D341Med (cell line): ENCODE data around the gene ZNF423.

Source experiments
- DNase-seq: peaks from one replicate; pipeline ENCODE4 v3.0.0; 2012; ENCODE audit warnings: low spot score

ZNF423 gene

GRCh38 chr16:49489686-49490320 lies 366.1 kb downstream of the ZNF423 start:
- no peak for DNase-seq

- no peak for DNase-seq
Observed at GRCh38 chr16:49488740-49489525, 367.0 kb downstream of the ZNF423 start.

- DNase-seq, result no peak
Observed at GRCh38 chr16:49488336-49488735, 367.6 kb downstream of the ZNF423 start.

- no peak for DNase-seq
Observed at GRCh38 chr16:49487746-49488145, 368.2 kb downstream of the ZNF423 start.

- DNase-seq, result no peak
Observed at GRCh38 chr16:49486400-49486799, 369.5 kb downstream of the ZNF423 start.

- no peak for DNase-seq
Observed at GRCh38 chr16:49485663-49486062, 370.2 kb downstream of the ZNF423 start.

GRCh38 chr16:49484936-49485335 lies 371.0 kb downstream of the ZNF423 start:
- DNase-seq, result no peak

- peak; percentile 74 for DNase-seq
Observed at GRCh38 chr16:49484451-49484849, 371.5 kb downstream of the ZNF423 start.

- DNase-seq, result no peak
Observed at GRCh38 chr16:49483651-49484450, 372.1 kb downstream of the ZNF423 start.

- DNase-seq, result no peak
Observed at GRCh38 chr16:49483251-49483650, 372.7 kb downstream of the ZNF423 start.

GRCh38 chr16:49482690-49483089 lies 373.2 kb downstream of the ZNF423 start:
- no peak for DNase-seq

GRCh38 chr16:49478616-49479015 lies 377.3 kb downstream of the ZNF423 start:
- no peak for DNase-seq

- no peak for DNase-seq
Observed at GRCh38 chr16:49478107-49478506, 377.8 kb downstream of the ZNF423 start.

GRCh38 chr16:49477250-49477895 lies 378.5 kb downstream of the ZNF423 start:
- no peak for DNase-seq

- DNase-seq, result no peak
Observed at GRCh38 chr16:49474741-49475140, 381.2 kb downstream of the ZNF423 start.

- no peak for DNase-seq
Observed at GRCh38 chr16:49473773-49474172, 382.1 kb downstream of the ZNF423 start.

- DNase-seq, result no peak
Observed at GRCh38 chr16:49473131-49473530, 382.8 kb downstream of the ZNF423 start.

GRCh38 chr16:49472598-49472997 lies 383.3 kb downstream of the ZNF423 start:
- DNase-seq, result no peak

GRCh38 chr16:49471038-49471727 lies 384.7 kb downstream of the ZNF423 start:
- DNase-seq, result no peak

GRCh38 chr16:49470513-49470991 lies 385.4 kb downstream of the ZNF423 start:
- DNase-seq, result no peak

GRCh38 chr16:49469930-49470451 lies 385.9 kb downstream of the ZNF423 start:
- no peak for DNase-seq
